ENCODE measurements around the gene PDE5A. TPM values are rescaled to one million over a fixed set of nuclear protein-coding genes. Genes with fewer than 3 reads are reported as not detected.

The PDE5A gene
- total and polyA plus RNA-seq, 8 donors = 4.5 to 115 (median 15.2) TPM

GRCh38 chr4:119518230-119518892 lies 110.2 kb downstream of the PDE5A start:
- peaks cover 0 to 76% (median 51%) of the 10 kb centered on the region in 4 donors for H3K36me3 ChIP-seq
- no peak overlapping the region for H3K4me3 ChIP-seq
- intact Hi-C loops (cut with DNase I; ENCODE audit: low total_unique reads) = no loop called here
- H3K9me3 ChIP-seq = no peaks in the 10 kb centered on the region
- H3K4me1 ChIP-seq = peaks cover 0 to 15% (median 6%) of the 10 kb centered on the region in 4 donors
- DNase-seq = no peak
- WGBS, 5 donors = 77 to 93% (median 88%) methylated on average over 3 of the region's 3 CpGs
- no peak for TF ChIP-seq POLR2A (IDR thresholded peaks at IDR 0.05)
- TF ChIP-seq POLR2AphosphoS5 (IDR thresholded peaks at IDR 0.05) = peak in 1 of 3 donors; percentile 1
- H3K27me3 ChIP-seq = no peaks in the 10 kb centered on the region
- peak overlapping the region in 4 of 5 donors; percentile 14 to 57 (median 28) for H3K27ac ChIP-seq

- TF ChIP-seq POLR2AphosphoS5 (IDR thresholded peaks at IDR 0.05) = peak in 1 of 3 donors; percentile 2
- no peak for TF ChIP-seq CTCF (IDR thresholded peaks at IDR 0.05)
- H3K4me3 ChIP-seq = no peak overlapping the region
- no peaks in the 10 kb centered on the region for H3K9me3 ChIP-seq
- DNase-seq = peak in 1 of 2 donors; percentile 40
- H3K4me1 ChIP-seq = peaks cover 0 to 15% (median 6%) of the 10 kb centered on the region in 4 donors
- H3K27ac ChIP-seq = peak overlapping the region in 4 of 5 donors; percentile 13 to 65 (median 42)
- H3K27me3 ChIP-seq = no peaks in the 10 kb centered on the region
- peaks cover 0 to 84% (median 59%) of the 10 kb centered on the region in 4 donors for H3K36me3 ChIP-seq
- intact Hi-C loops (cut with DNase I; ENCODE audit: low total_unique reads) = no loop called here
- 66 to 89% (median 75%) methylated on average over 2 of the region's 2 CpGs for WGBS, 5 donors
Observed at GRCh38 chr4:119517361-119518229, 111.0 kb downstream of the PDE5A start.

GRCh38 chr4:119512398-119512797 lies 116.2 kb downstream of the PDE5A start:
- 91 to 100% (median 99%) methylated on average over 2 of the region's 2 CpGs for WGBS, 5 donors
- peaks cover 0 to 67% (median 57%) of the 10 kb centered on the region in 4 donors for H3K36me3 ChIP-seq

GRCh38 chr4:119510395-119511149 lies 118.0 kb downstream of the PDE5A start:
- H3K36me3 ChIP-seq = peaks cover under 1 to 64% (median 51%) of the 10 kb centered on the region in 4 donors
- H3K4me1 ChIP-seq = no peaks in the 10 kb centered on the region
- peak in 1 of 2 donors; percentile 33 for DNase-seq
- no peaks in the 10 kb centered on the region for H3K9me3 ChIP-seq
- peak overlapping the region in 4 of 5 donors; percentile 36 to 54 (median 44) for H3K27ac ChIP-seq
- H3K4me3 ChIP-seq = no peak overlapping the region
- intact Hi-C loops (cut with DNase I; ENCODE audit: low total_unique reads) = no loop called here
- H3K27me3 ChIP-seq = no peaks in the 10 kb centered on the region
- TF ChIP-seq POLR2AphosphoS5 (IDR thresholded peaks at IDR 0.05) (peak in 1 of 3 donors; percentile 28), EP300 (IDR thresholded peaks at IDR 0.05) (no peak)
- 55 to 83% (median 79%) methylated on average over 4 of the region's 4 CpGs for WGBS, 5 donors

More at GRCh38 chr4:119512398-119512797, 116.2 kb downstream of the PDE5A start:
- H3K9me3 ChIP-seq = no peaks in the 10 kb centered on the region
- H3K27me3 ChIP-seq = no peaks in the 10 kb centered on the region
- intact Hi-C loops (cut with DNase I; ENCODE audit: low total_unique reads) = no loop called here
- H3K4me1 ChIP-seq = peaks cover 0 to under 1% (median under 1%) of the 10 kb centered on the region in 4 donors
- peak overlapping the region in 2 of 5 donors; percentile 18 to 54 for H3K27ac ChIP-seq
- no peak overlapping the region for H3K4me3 ChIP-seq
- TF ChIP-seq CTCF (IDR thresholded peaks at IDR 0.05) (no peak), EP300 (IDR thresholded peaks at IDR 0.05) (no peak), POLR2AphosphoS5 (IDR thresholded peaks at IDR 0.05) (no peak), POLR2A (IDR thresholded peaks at IDR 0.05) (no peak)
- DNase-seq = no peak

GRCh38 chr4:119508281-119508680 lies 120.3 kb downstream of the PDE5A start:
- 45 to 73% (median 55%) methylated on average over 1 of the region's 1 CpG for WGBS, 5 donors
- H3K4me1 ChIP-seq = no peaks in the 10 kb centered on the region
- H3K9me3 ChIP-seq = no peaks in the 10 kb centered on the region
- no peak overlapping the region for H3K4me3 ChIP-seq
- no peak for TF ChIP-seq CTCF (IDR thresholded peaks at IDR 0.05)
- TF ChIP-seq POLR2A (IDR thresholded peaks at IDR 0.05) = no peak
- no peak for TF ChIP-seq EP300 (IDR thresholded peaks at IDR 0.05)
- no peak for TF ChIP-seq POLR2AphosphoS5 (IDR thresholded peaks at IDR 0.05)
- H3K27me3 ChIP-seq = no peaks in the 10 kb centered on the region
- H3K36me3 ChIP-seq = peaks cover 4 to 61% (median 44%) of the 10 kb centered on the region in 4 donors
- peak overlapping the region in 2 of 5 donors; percentile 47 to 54 for H3K27ac ChIP-seq
- intact Hi-C loops (cut with DNase I; ENCODE audit: low total_unique reads) = no loop called here
- DNase-seq = no peak
